HG02642 (cell line): ENCODE measurements around the gene ARIH2.

Source experiments
- ATAC-seq: cut with Tn5 transposase; IDR thresholded peaks from one replicate; pipeline ENCODE4 v1.9.1; 2021; ENCODE audit warnings: mild to moderate bottlenecking; ENCODE audit not compliant: unreplicated experiment, poor library complexity

ARIH2 gene

DNA sequence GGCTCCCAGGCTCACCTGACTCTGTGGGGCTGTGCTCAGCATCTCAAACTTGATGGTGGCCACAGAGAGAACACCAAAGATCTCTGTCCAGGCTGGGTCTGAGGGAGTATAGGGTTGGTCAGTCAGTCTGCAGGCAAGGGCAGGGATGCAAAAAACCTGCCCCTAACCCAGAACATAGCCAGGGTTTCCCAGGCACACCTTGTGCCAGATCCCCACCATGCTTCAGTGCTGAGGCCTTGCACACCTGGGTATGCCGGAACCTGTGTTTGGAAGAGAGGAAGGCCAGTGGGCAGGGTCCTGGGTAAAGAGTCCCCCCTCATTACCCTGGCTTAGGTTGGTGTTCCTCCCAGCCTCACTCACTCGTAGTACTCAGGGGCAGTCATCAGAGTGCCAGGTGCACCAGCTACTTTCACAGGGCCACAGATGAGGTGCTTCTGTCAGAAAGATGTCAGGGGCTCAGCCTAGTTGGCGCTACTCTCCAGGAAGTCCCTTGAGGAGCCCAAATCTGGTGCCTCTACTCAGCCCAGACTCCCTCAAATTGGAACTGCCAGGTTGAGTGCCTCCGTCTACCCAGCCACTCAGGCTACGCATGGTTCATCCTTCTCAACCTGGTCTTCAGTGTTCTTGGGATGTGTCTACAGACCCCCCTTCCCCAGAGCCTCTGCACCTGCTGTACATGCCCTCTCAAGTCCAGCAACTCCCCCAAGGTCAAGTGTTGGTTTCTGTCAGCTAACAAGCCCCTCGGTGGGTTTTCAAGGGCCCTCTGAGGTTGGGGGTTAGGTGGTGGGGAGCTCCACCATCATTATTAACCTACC lies 98.0 kb downstream of the ARIH2 start:
- ATAC-seq, result no peak

DNA sequence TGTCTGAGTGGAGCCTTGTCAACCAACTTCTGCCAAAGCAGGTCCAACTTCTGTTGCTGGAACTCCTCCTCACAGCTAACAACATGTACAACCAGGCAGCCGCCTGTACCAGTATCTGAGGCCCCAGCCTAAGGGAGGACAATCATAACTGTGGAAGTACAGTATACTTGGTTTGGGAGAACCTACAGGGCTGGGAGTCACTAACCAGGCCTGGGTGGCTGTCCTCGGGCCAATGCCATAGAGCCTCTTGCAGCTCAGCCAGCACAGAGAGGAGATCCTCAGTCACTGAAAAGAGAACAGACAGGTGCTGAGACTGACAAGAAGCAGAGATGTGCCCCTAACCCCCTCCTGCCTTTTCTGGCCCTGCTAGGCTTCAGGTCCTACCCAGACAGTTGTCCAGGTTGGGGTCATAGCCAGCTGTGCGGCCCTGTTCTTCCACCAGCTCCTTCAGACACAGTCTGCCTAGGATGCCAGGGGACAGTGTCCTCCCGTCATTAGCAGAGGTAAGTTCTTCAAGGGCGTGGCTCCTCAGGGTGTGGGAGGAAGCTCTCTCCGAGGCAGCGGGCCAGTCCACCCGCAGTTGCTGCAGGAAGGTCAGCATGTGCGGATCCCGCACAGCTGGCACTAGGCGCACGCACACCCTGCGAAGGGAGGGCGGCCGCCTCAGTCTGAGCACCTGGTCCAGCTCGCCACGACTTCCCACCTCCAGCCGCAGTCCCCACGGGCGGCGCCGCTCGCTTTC lies 98.8 kb downstream of the ARIH2 start:
- ATAC-seq, result no peak

DNA sequence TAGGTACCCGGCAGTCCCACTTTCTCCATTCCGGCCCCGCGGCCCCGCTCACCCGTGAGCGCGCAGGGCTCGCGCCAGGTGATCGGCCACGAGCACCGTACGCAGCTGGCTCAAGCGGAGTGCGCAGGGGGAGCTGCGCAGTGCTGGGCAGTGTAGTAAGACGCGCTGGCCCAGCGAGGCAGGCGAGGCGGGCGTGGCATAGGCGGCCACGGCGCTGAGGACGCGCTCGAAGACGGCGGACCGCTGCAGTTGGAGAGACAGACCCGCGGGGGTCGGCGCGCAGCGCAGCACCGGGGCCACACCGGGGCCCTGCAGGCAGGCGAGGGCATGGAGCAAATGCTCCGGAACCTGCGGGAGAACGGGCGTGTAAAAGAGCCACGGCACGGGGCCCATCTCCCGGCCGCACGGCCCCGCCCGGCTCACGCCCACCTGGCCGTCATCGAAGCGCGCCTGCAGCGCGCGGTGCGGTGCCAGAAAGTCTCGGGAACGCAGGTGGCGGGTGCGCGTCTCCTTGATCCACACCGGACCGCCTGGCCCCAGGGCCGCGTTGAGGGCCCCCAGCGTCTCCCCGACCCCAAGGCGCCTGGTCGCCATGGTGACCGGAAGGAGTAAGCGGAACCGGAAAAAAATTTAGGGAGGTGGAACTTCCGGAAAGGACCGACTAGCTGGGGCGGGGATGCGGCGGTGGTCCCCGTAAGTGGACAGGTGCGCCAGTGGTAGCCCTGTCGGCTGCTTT lies 99.5 kb downstream of the ARIH2 start, which contains the start of gene DALRD3:
TSS of gene DALRD3 (minus strand) at position 610 of the 736 bp plus-strand sequence. CDS start at position 594, 16 bp downstream.
- ATAC-seq, result no peak

DNA sequence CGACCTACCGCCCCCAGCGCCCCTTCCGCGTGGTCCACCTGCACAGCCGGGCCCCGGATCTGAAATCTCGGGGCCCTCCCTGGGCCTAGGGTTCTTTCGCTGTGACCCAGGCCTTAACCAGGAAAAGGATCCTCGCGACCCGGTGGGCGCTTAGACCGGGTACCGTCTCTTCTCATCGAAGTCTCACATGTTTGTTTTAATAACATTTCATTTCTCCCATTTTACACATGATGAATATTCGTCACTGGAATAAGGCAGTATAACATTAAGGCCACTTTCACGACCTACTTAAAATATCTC lies 100.0 kb downstream of the ARIH2 start:
- ATAC-seq, result no peak

DNA sequence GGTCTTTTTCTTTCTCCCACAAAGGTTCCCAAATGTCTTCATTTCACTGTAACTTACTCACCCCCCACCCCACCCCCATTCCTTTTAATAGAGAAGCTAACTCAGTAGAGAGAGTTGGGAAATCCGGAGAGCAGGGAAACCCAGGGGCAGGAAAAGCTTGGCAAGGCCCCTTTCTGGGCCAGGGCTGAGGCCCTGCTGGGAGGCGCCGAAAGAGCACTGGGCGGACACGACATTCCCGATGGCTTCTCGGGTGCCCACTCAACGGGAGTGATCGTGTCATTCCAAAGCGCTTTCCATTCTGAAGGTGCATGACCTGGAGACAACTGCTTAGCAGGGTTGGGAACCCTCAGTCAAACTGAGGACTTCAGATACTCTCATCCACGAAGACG lies 101.3 kb downstream of the ARIH2 start:
- ATAC-seq, result no peak

DNA sequence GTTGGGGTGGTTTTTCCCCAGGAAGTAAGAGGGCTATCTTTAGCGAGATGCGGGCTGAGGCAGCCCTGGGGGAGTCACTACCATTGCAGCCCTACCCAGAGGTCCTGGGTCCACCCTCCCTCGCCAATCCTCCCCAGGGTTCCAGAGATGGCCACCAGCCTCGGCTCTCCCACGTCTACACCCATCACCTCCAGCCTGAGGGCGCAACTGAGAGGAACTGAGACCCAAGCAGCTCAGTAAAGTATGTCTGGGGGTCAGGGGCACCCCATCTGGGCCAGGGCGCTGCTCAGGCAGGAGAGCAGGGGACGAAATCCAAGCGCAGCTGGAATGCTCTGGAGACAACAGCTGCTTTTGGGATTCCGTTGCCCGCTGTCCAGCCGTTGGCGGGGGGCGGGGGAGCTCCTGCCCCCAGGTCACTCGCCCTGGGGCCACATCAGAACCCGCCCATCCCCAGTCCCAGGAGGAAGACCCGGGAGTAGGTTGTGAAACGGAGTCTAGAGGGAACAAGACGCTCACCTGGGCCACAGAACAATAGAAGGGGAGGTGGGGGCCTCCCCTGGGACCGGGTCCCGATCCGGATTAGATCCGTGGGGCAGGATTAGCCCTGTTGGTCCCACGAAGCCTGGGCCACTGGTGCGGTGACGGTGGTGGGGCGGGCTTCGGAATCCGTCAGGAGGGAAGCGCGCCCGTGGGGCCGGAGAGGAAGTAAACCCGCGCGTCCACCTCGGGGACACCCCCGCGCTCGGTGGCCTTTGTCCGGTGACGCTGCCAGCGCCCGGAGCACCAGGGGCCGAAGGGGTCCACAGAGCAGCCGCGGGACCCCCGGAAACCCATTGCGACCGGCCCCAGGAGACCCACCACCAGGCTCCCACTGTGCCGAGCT lies 101.9 kb downstream of the ARIH2 start:
- ATAC-seq, result peak; percentile 2

DNA sequence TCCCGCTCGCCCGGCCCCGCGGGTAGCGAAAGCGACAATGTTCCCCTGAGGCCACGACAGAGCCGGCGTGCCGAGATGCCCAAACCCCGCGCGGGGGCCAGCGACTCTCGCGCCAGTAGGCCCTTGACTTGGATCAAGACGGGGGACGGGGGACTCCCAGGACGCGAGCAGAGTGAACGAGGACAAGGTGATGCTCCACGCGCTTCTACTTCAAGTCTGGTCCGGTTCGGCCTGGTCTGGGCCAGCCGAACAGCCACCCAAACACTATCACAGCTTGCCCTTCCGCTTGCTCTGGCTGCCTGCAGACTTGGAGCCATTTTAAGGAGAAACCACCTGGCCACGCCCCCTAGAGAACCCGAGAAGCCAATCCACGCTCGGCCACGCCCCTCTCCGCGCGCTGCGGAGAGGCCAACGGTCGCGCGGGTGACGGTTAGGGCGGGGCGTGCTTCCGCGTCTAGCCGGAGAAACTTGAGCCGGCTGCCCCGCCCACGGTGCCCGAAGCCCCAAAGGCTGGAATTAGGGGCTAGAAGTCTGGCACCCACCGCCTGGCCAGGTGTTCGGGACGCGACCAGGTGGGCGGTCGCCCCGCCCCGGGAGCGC lies 102.7 kb downstream of the ARIH2 start:
- ATAC-seq, result peak; percentile 57

DNA sequence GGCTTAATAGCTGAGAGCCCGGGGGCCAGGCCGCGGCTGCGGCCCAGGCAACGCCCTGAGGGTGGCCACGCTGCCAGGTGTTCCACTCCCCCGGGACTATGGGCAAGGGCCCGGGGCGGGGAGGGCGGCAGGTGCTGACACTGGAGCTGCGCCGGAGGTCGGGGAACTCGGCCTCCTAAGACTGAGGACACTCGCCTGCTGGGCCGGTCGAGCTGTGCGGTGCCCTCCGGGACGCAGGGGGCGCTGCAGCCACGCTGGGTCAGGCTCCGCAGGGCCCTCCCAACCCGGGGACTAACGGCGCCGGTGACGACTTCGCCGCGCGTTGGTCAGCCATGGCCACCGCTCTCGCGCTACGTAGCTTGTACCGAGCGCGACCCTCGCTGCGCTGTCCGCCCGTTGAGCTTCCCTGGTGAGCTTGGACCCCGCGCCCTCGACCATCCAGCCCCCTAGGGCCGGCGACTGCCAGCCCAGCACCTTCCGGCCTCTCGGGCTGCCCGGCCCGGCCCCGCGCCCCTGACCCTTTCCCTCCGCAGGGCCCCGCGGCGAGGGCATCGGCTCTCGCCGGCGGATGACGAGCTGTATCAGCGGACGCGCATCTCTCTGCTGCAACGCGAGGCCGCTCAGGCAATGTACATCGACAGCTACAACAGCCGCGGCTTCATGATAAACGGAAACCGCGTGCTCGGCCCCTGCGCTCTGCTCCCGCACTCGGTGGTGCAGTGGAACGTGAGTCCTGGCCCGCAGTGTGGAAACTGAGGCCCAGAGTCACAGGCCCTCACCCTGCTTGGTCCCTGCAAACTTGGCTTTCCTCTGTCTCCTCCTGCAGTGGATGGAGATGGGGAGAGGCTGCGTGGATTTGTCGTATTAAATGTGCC lies 103.4 kb downstream of the ARIH2 start, which contains the start of gene NDUFAF3:
TSS of gene NDUFAF3 (plus strand) at position 309 of the 875 bp plus-strand sequence. CDS start at position 333, 24 bp downstream.
- ATAC-seq, result peak; percentile 62

DNA sequence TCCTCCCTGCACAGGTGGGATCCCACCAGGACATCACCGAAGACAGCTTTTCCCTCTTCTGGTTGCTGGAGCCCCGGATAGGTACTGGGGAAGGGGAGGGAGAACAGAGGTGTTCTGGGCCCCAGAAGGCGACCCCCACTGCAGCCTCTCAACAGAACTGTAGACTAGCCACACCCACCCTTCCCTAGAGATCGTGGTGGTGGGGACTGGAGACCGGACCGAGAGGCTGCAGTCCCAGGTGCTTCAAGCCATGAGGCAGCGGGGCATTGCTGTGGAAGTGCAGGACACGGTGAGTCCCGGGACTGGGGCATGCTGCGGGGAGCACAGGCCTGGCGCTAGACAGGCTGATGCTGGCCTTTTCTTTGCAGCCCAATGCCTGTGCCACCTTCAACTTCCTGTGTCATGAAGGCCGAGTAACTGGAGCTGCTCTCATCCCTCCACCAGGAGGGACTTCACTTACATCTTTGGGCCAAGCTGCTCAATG lies 104.1 kb downstream of the ARIH2 start:
- ATAC-seq, result no peak

DNA sequence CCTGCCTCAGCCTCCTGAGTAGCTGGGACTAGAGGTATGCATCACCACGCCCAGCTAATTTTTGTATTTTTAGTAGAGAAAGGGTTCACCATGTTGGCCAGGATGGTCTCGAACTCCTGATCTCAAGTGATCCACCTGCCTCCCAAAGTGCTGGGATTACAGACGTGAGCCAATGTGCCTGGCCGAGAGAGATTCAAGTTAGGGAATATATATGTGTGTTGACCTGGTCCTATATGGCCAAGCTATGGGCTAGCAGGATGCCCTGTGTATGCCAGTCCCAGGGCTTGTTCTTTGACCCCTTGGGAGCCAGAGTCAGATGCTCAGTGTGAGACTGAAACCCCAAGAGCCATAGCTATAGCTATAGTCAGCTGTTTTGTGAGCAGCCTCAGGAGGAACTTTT lies 105.1 kb downstream of the ARIH2 start:
- no peak for ATAC-seq

DNA sequence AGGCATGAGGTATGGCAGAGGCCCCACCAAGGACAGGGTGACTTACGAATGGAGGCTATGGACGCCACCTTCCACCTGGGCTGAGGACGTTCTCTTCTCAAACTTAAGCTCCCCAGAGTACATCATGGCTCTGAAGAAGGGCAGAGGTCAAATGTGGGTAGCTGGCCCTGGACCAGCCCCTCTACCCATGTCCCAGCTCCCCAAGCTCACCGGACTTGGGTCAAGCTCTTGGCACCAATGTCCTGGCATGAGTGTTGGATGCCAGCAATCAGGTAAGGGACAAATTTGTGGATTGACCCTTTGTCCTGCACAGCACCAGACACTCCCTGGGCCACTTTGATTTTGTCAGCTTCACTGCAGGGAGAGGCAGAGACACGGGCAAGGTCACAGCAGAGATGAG lies 105.8 kb downstream of the ARIH2 start:
- ATAC-seq, result no peak

DNA sequence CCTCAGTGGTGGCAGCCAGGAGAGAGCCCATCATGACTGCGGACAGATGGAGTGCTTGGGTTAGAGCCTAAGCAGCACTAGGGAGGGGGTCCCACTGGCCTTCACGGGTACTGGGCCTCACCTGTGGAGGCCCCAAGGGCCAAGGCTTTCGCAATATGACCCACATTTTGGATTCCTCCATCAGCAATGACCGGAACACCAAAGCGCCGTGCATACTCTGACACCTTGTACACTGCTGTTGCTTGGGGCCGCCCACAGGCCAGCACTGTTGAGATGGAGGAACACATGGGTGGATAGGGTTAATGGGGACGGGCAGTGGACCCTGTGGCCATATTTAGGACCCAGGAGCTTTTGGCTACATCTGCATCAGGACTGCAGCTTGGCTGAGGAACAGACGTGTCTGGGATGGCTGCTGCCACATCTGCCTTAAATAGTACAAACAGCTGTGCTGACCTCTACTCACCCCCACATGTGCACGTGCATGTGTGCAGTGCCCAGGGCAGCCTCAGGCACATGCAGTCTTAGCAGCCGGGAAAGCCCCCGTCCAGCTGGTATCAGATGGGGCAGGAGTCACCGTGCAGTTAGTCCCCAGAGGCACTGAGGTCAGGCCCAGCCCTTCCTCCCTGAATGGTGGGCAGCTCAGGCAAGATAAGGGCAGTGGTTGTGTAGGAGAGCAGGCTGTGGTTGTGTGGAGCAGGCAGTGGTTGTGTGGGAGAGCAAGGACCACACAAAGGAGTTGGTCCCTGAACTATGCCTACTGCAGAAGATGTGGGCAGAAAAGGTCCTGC lies 106.6 kb downstream of the ARIH2 start:
- no peak for ATAC-seq

DNA sequence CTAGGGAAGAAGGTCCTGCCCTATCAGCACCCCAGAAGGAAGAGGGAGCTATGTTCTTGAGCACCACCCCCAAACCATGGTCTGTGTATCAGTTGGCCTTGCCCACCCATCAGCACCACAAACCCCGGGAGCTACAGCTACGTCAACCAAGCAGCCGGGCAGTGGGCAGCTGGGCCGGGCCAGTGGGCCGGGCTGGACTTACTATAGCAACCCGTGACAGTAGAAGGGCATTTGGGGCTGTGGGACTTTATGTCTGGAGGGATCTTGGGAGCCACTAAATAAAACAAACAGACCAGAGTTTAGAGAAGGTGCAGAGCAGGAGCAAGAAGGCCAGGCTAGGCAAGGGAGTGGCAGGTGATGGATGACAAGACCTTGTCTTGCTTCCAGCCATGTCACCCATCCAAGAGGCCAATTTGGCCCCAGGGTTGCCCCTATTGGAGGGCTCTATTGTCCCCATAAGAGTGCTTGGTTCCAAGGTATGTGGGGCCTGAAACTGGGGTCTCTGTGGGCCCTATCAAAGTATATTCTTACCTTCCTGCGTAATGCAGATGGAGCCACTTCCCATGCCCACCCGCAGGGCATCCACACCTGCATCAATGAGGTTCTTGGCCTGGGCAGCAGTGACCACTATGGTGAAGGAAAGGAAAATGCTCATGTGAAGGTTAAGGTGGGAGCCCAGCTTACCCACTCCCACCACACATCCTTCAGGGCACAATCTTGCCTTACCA lies 107.3 kb downstream of the ARIH2 start:
- no peak for ATAC-seq

DNA sequence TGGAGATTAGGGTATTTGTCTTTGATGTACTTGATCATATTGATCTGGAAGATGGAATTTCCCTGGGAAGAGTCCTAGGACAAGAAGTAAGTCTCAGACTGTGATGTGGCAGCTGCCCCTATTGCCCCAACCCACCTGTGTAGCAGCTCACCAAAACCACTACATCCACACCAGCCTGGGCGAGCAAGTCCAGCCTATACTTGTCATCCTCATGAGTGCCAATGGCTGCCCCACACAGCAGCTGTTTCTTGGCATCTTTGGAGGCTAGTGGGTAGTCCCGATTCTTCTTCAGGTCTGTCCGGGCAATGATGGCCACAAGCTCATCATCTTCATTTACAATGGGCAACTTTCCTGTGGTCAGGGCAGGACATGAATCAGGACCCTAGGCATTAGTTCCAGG lies 107.9 kb downstream of the ARIH2 start:
- no peak for ATAC-seq

DNA sequence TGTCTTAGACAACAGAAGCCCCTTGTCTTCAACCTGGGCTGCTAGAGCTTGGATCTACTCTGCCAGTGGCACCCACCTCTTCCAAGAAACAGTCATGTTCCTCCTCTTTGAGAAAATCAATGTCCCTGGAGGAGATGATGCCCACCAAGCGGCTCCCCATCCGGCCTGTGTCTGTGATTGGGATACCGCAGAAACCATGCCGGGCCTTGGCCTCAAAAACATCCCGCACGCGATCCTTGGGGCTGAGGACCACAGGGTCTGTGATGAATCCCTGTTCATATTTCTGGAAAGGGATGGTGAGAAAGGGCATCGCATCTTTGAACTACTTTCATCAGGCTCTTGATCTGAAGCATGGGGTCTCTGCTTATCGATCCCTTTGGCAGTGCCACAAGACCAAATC lies 109.0 kb downstream of the ARIH2 start:
- no peak for ATAC-seq

DNA sequence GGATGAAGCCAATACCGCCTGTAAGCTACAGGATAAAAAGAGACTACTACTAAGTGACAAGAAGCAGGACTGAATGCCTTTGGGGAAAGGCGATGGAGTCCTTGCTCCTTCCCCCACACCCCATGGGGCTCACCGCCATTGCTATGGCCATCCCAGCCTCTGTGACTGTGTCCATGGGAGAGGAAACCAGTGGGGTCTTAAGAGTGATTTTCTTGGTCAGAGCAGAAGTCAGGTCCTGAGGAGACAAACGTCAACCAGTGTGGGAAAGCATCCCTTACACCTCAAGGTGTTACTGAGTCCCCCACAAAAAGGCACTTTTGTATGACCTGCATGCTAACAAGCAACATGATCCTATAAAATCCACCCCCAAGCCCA lies 109.6 kb downstream of the ARIH2 start:
- no peak for ATAC-seq
